Spleen (tissue), 11 donors: ENCODE data around the gene ATXN7. TPM values are rescaled to one million over a fixed set of nuclear protein-coding genes. Genes with fewer than 3 reads are reported as not detected.

Experiments
- DNase-seq: peaks from one replicate; pipeline ENCODE4 v3.0.0-alpha.2; 2020
- H3K27ac ChIP-seq, 8 donors: fragments of 200-600 bp; sonication (generic) in 7 of 8; 1 replicate in 4 of 8; 2 replicates in 4 of 8; pipeline versions ENCODE4 v1.5.0 to v1.8.0; 2016 to 2021; ENCODE audit warnings: inconsistent platforms in 4 of 8, mild to moderate bottlenecking in 4 of 8, moderate library complexity in 1 of 8
- H3K27me3 ChIP-seq, 7 donors: fragments of 200-600 bp; sonication (generic) in 6 of 7; replicated peaks in 1 of 7; 1 replicate in 4 of 7; 2 replicates in 3 of 7; pipeline versions ENCODE4 v1.5.0 to v1.8.0; 2016 to 2021; ENCODE audit warnings: inconsistent platforms in 3 of 7, mild to moderate bottlenecking in 1 of 7
- H3K36me3 ChIP-seq, 6 donors: fragments of 200-600 bp; sonication (generic) in 5 of 6; 1 replicate in 4 of 6; 2 replicates in 2 of 6; pipeline versions ENCODE4 v1.5.0 to v1.8.0; 2016 to 2021; ENCODE audit warnings: inconsistent platforms in 2 of 6
- H3K4me1 ChIP-seq, 6 donors: fragments of 200-600 bp; sonication (generic) in 5 of 6; 1 replicate in 3 of 6; 2 replicates in 3 of 6; pipeline versions ENCODE4 v1.5.0 to v1.8.0; 2016 to 2021; ENCODE audit warnings: inconsistent platforms in 3 of 6
- H3K4me3 ChIP-seq, 8 donors: fragments of 200-600 bp; sonication (generic) in 7 of 8; 1 replicate in 4 of 8; 2 replicates in 4 of 8; pipeline versions ENCODE4 v1.5.0 to v1.8.0; 2016 to 2021; ENCODE audit warnings: inconsistent platforms in 4 of 8, mild to moderate bottlenecking in 4 of 8, moderate library complexity in 2 of 8
- H3K9me3 ChIP-seq, 8 donors: fragments of 200-600 bp; sonication (generic) in 7 of 8; 1 replicate in 4 of 8; 2 replicates in 4 of 8; pipeline versions ENCODE4 v1.5.0 to v1.8.0; 2016 to 2021; ENCODE audit warnings: inconsistent platforms in 4 of 8
- POLR2A ChIP-seq, 3 donors: fragments of 450-650 bp; IDR thresholded peaks; one replicate each; pipeline ENCODE4 v1.5.1; 2017; ENCODE audit warnings: antibody characterized with exemption in 3 of 3, mild to moderate bottlenecking in 1 of 3
- POLR2AphosphoS5 ChIP-seq, 3 donors: sonication (generic); formaldehyde crosslinking; IDR thresholded peaks; one replicate each; pipeline ENCODE4 v1.5.1; 2017; ENCODE audit warnings: antibody characterized with exemption in 3 of 3
- WGBS, 5 donors: extraction: QIAGEN DNeasy Blood & Tissue Kit in 3 of 5; methylation state at CpG; one replicate each; pipeline versions ENCODE4 v1.1.5 to v1.1.7; 2013 to 2018; 5-methylcytosine and 5-hydroxymethylcytosine counted together
- intact Hi-C: fragments of 100-400 bp; cut with DNase I; formaldehyde crosslinking; loops from one replicate; pipeline ENCODE4 v1.15.0; 2023; ENCODE audit warnings: low total_unique reads
- polyA plus RNA-seq, 3 donors: library from polyadenylated mRNA; stranded (reverse); fragments of 200-250 nt; gene quantifications; one replicate each; pipeline ENCODE4 v1.2.1, GENCODE V29; 2013
- total RNA-seq, 7 donors: library from RNA; depleted of rRNA in 3 of 7; stranded (reverse); fragments of >200 nt in 3 of 7; fragmentation: NEBNext Ultra II Directional in 4 of 7; extraction: Animal tissue kit (Norgen Biotek cat#: 25700) in 4 of 7; gene quantifications; one replicate each; pipeline versions ENCODE4 v1.1.0 to v1.2.1, GENCODE V29; 2016 to 2021
- TF ChIP-seq, protein P1 (sequence below), 11 experiments: fragments of 200-600 bp in 7 of 11; fragments of 450-650 bp in 4 of 11; sonication (generic) in 4 of 11; IDR thresholded peaks in 8 of 11; conservative IDR thresholded peaks in 3 of 11; 1 replicate in 7 of 11; 2 replicates in 4 of 11; pipeline versions ENCODE4 v1.4.0 to v1.8.0; 2016 to 2021; ENCODE audit warnings: antibody characterized with exemption in 11 of 11, inconsistent platforms in 4 of 11, mild to moderate bottlenecking in 1 of 11
- donor health status: healthy with polysubstance abuse.
- donor health status: DM: no; HTN: no; CAD: no; lungs with moderate emphysema.
- donor health status: DM: no; HTN: no; CAD: no.
- donor health status: Bipolar disorder and iron deficiency.
- donor health status: healthy.
- donor health status: DM: no; HTN: no; CAD: no.
- donor health status: DM: yes; HTN: yes; CAD: no.

Gene ATXN7
- total and polyA plus RNA-seq, 10 donors: 1.9 to 91.8 (median 54.7) TPM

DNA sequence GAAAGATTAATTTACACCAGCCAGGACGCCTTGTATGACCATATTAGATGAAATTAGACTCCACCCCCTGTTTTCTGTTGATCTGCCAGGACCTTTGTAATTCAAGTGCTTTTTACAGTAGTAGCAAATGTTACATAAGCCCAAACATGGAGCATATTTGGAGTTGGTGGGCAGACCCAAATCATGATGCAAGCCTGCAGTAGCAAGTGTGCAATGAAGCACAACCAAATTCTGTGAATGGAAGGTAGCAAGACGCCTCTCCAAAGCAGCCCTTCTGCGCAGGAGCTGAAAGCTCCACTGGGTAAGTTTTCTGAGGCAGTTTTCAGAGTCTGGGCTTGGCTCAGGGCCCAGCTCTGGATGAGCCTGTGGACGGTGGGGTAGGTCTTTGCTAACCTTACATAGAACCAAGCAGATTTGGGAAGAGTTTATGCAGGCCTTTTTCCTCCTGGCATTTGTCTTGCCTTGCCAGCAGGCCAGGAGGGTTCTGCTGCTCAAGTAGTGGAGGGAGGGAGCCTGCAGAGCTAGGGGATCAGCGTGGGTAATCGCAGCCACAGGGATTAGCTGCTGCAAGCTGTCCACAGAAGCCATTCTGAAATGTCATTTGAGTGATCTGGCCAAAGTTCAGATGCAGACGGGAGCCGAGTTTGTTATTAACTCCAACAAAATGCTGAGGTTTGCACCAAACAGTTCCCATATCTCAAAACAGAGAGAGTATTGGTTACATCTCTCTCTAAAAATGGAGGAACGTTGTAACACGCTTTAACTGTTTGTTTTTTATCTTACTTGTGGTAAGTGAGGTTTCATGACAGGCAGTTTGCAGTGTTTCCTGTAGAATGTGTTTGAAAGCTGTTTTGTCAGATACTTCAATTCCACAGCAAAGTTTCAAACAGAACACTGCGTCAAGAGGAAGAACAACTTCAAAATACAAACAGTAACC lies 104.3 kb downstream of the ATXN7 start:
- no peaks in the 10 kb centered on the region for H3K9me3 ChIP-seq
- no peaks in the 10 kb centered on the region for H3K27me3 ChIP-seq
- peaks cover 35 to 88% (median 66%) of the 10 kb centered on the region in 6 donors for H3K4me1 ChIP-seq
- DNase-seq: peak; percentile 80
- intact Hi-C loops: no loop called here
- peak overlapping the region; percentile 63 to 93 (median 84) for H3K27ac ChIP-seq
- TF ChIP-seq POLR2A (IDR thresholded peaks at IDR 0.05) (no peak), POLR2AphosphoS5 (IDR thresholded peaks at IDR 0.05) (peak in 1 of 3 donors; percentile 35)
- TF ChIP-seq, protein P1, sequence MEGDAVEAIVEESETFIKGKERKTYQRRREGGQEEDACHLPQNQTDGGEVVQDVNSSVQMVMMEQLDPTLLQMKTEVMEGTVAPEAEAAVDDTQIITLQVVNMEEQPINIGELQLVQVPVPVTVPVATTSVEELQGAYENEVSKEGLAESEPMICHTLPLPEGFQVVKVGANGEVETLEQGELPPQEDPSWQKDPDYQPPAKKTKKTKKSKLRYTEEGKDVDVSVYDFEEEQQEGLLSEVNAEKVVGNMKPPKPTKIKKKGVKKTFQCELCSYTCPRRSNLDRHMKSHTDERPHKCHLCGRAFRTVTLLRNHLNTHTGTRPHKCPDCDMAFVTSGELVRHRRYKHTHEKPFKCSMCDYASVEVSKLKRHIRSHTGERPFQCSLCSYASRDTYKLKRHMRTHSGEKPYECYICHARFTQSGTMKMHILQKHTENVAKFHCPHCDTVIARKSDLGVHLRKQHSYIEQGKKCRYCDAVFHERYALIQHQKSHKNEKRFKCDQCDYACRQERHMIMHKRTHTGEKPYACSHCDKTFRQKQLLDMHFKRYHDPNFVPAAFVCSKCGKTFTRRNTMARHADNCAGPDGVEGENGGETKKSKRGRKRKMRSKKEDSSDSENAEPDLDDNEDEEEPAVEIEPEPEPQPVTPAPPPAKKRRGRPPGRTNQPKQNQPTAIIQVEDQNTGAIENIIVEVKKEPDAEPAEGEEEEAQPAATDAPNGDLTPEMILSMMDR (IDR thresholded peaks at IDR 0.05 in 8 of 11, conservative IDR thresholded peaks at IDR 0.05 in 3 of 11): no peak
- peak overlapping the region; percentile 24 to 71 (median 40) for H3K4me3 ChIP-seq
- H3K36me3 ChIP-seq: peaks cover 0 to 3% (median 0%) of the 10 kb centered on the region in 6 donors
- WGBS, 5 donors: 8 to 12% (median 10%) methylated on average over 11 of the region's 11 CpGs

DNA sequence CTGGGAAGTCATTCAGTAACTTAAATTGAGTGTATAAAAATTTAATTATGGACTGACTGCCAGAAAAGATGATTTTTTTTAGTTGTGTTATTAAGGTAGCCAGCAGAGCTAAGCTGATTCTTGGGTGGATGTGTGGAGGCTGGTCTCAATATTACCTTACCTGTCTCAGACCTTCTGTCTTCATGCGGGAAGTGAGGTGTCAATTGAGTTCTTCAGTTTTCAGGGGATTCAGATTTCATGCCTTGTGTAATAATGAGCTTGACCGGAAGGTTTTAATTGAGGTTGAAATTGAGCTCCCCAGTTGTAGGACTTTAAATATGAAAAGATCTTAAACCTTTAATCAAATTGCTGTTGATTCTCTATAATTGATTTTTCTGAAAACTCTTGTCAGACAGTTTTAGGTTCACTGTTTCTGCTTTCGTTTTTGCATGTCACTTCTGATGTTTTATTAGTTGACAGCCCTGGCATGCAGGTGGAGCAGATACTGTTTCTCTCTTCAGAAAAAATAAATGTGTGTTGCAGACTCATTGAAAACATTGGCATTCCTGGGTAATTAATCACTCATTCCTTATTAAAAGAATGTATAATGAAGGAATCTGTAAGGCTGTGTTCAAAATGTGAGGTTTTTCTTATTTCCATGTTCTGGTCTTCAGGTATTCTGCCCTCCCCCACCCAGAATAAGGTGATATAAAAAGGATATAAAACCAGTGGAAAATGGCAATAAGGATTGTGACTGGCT lies 105.1 kb downstream of the ATXN7 start:
- no peaks in the 10 kb centered on the region for H3K27me3 ChIP-seq
- WGBS, 5 donors: 19 to 34% (median 19%) methylated on average over 3 of the region's 3 CpGs
- H3K27ac ChIP-seq: peak overlapping the region; percentile 63 to 93 (median 84)
- TF ChIP-seq POLR2AphosphoS5 (IDR thresholded peaks at IDR 0.05): no peak
- TF ChIP-seq, protein P1 (IDR thresholded peaks at IDR 0.05 in 8 of 11, conservative IDR thresholded peaks at IDR 0.05 in 3 of 11): no peak
- TF ChIP-seq POLR2A (IDR thresholded peaks at IDR 0.05): no peak
- H3K4me3 ChIP-seq: peak overlapping the region in 7 of 8 donors; percentile 14 to 71 (median 41)
- intact Hi-C loops: no loop called here
- peaks cover 35 to 96% (median 68%) of the 10 kb centered on the region in 6 donors for H3K4me1 ChIP-seq
- H3K9me3 ChIP-seq: no peaks in the 10 kb centered on the region
- no peak for DNase-seq
- peaks cover 0 to 11% (median 2%) of the 10 kb centered on the region in 6 donors for H3K36me3 ChIP-seq

GRCh38 chr3:63969876-63970275 lies 106.2 kb downstream of the ATXN7 start:
- H3K27me3 ChIP-seq: no peaks in the 10 kb centered on the region
- TF ChIP-seq, protein P1 (IDR thresholded peaks at IDR 0.05 in 8 of 11, conservative IDR thresholded peaks at IDR 0.05 in 3 of 11): no peak
- TF ChIP-seq POLR2A (IDR thresholded peaks at IDR 0.05) (no peak), POLR2AphosphoS5 (IDR thresholded peaks at IDR 0.05) (no peak)
- peaks cover 0 to 18% (median 5%) of the 10 kb centered on the region in 6 donors for H3K36me3 ChIP-seq
- H3K27ac ChIP-seq: peak overlapping the region in 7 of 8 donors; percentile 80 to 93 (median 84)
- DNase-seq: no peak
- H3K4me3 ChIP-seq: peak overlapping the region in 3 of 8 donors; percentile 43 to 71 (median 46)
- no peaks in the 10 kb centered on the region for H3K9me3 ChIP-seq
- intact Hi-C loops: no loop called here
- H3K4me1 ChIP-seq: peaks cover 35 to 98% (median 72%) of the 10 kb centered on the region in 6 donors
- 12 to 22% (median 16%) methylated on average over 2 of the region's 2 CpGs for WGBS, 5 donors
